ENCODE measurements around the gene C16orf74. TPM values are rescaled to one million over a fixed set of nuclear protein-coding genes. Genes with fewer than 3 reads are reported as not detected.

Gene C16orf74
- polyA plus RNA-seq, 3 donors = 0.54 to 5.1 (median 4.2) TPM

- no peak overlapping the region for H3K27ac ChIP-seq (ENCODE audit: low read depth, low read length)
- 57 to 85% (median 63%) methylated on average over 12 of the region's 12 CpGs for WGBS, 3 donors
Observed at GRCh38 chr16:85778873-85779272, 28.0 kb upstream of the C16orf74 start.

GRCh38 chr16:85777583-85778310 lies 26.9 kb upstream of the C16orf74 start:
- H3K27ac ChIP-seq (ENCODE audit: low read depth, low read length) = no peak overlapping the region
- 64 to 77% (median 65%) methylated on average over 4 of the region's 4 CpGs for WGBS, 3 donors

- 84 to 97% (median 97%) methylated on average over 8 of the region's 8 CpGs for WGBS, 3 donors
- no peak overlapping the region for H3K27ac ChIP-seq (ENCODE audit: low read depth, low read length)
Observed at GRCh38 chr16:85774811-85775210, 23.9 kb upstream of the C16orf74 start.

GRCh38 chr16:85774136-85774535 lies 23.2 kb upstream of the C16orf74 start:
- no peak overlapping the region for H3K27ac ChIP-seq (ENCODE audit: low read depth, low read length)
- 77 to 78% (median 78%) methylated on average over 6 of the region's 6 CpGs for WGBS, 3 donors

GRCh38 chr16:85773044-85773443 lies 22.1 kb upstream of the C16orf74 start:
- H3K27ac ChIP-seq (ENCODE audit: low read depth, low read length) = no peak overlapping the region
- 93 to 95% (median 94%) methylated on average over 6 of the region's 6 CpGs for WGBS, 3 donors

GRCh38 chr16:85770741-85771140 lies 19.8 kb upstream of the C16orf74 start:
- H3K27ac ChIP-seq (ENCODE audit: low read depth, low read length) = no peak overlapping the region
- 94 to 98% (median 96%) methylated on average over 6 of the region's 6 CpGs for WGBS, 3 donors

GRCh38 chr16:85768199-85768598 lies 17.3 kb upstream of the C16orf74 start:
- 67 to 82% (median 71%) methylated on average over 2 of the region's 2 CpGs for WGBS, 3 donors
- H3K27ac ChIP-seq (ENCODE audit: low read depth, low read length) = no peak overlapping the region

- no peak overlapping the region for H3K27ac ChIP-seq (ENCODE audit: low read depth, low read length)
- 63 to 75% (median 66%) methylated on average over 8 of the region's 8 CpGs for WGBS, 3 donors
Observed at GRCh38 chr16:85767531-85767930, 16.6 kb upstream of the C16orf74 start.

- no peak overlapping the region for H3K27ac ChIP-seq (ENCODE audit: low read depth, low read length)
- WGBS, 3 donors = 63 to 69% (median 69%) methylated on average over 8 of the region's 8 CpGs
Observed at GRCh38 chr16:85765767-85766166, 14.9 kb upstream of the C16orf74 start.

- 60 to 67% (median 62%) methylated on average over 8 of the region's 8 CpGs for WGBS, 3 donors
- no peak overlapping the region for H3K27ac ChIP-seq (ENCODE audit: low read depth, low read length)
Observed at GRCh38 chr16:85765211-85765610, 14.3 kb upstream of the C16orf74 start.

- H3K27ac ChIP-seq (ENCODE audit: low read depth, low read length) = no peak overlapping the region
- 80 to 98% (median 95%) methylated on average over 2 of the region's 2 CpGs for WGBS, 3 donors
Observed at GRCh38 chr16:85763616-85764015, 12.7 kb upstream of the C16orf74 start.

GRCh38 chr16:85762970-85763369 lies 12.1 kb upstream of the C16orf74 start:
- no peak overlapping the region for H3K27ac ChIP-seq (ENCODE audit: low read depth, low read length)
- 89 to 92% (median 90%) methylated on average over 12 of the region's 12 CpGs for WGBS, 3 donors

- H3K27ac ChIP-seq (ENCODE audit: low read depth, low read length) = no peak overlapping the region
- WGBS, 3 donors = 51 to 75% (median 58%) methylated on average over 6 of the region's 6 CpGs
Observed at GRCh38 chr16:85761861-85762260, 11.0 kb upstream of the C16orf74 start.

- 53 to 64% (median 58%) methylated on average over 20 of the region's 20 CpGs for WGBS, 3 donors
- H3K27ac ChIP-seq (ENCODE audit: low read depth, low read length) = no peak overlapping the region
Observed at GRCh38 chr16:85759631-85760419, 8.9 kb upstream of the C16orf74 start.

- no peak overlapping the region for H3K27ac ChIP-seq (ENCODE audit: low read depth, low read length)
- 28 to 67% (median 37%) methylated on average over 16 of the region's 16 CpGs for WGBS, 3 donors
Observed at GRCh38 chr16:85759136-85759535, 8.2 kb upstream of the C16orf74 start.

- no peak overlapping the region for H3K27ac ChIP-seq (ENCODE audit: low read depth, low read length)
- 52 to 77% (median 70%) methylated on average over 7 of the region's 7 CpGs for WGBS, 3 donors
Observed at GRCh38 chr16:85757341-85757822, 6.5 kb upstream of the C16orf74 start.

GRCh38 chr16:85755929-85756768 lies 5.3 kb upstream of the C16orf74 start:
- no peak overlapping the region for H3K27ac ChIP-seq (ENCODE audit: low read depth, low read length)
- 73 to 84% (median 74%) methylated on average over 25 of the region's 25 CpGs for WGBS, 3 donors

GRCh38 chr16:85754413-85754812 lies 3.5 kb upstream of the C16orf74 start:
- H3K27ac ChIP-seq (ENCODE audit: low read depth, low read length) = no peak overlapping the region
- 46 to 73% (median 49%) methylated on average over 7 of the region's 7 CpGs for WGBS, 3 donors

GRCh38 chr16:85753976-85754375 lies 3.1 kb upstream of the C16orf74 start:
- H3K27ac ChIP-seq (ENCODE audit: low read depth, low read length) = no peak overlapping the region

More at GRCh38 chr16:85753976-85754375, 3.1 kb upstream of the C16orf74 start:
- WGBS, 3 donors = 66 to 90% (median 78%) methylated on average over 7 of the region's 7 CpGs

All from adipose tissue (tissue), 3 donors.